Activated naive CD8-positive, alpha-beta T cell treated with anti-CD3 and anti-CD28 coated beads, Interleukin-2, amount 50 U/mL, for 24 hours (primary cell): ENCODE measurements around the gene TGFB1I1.
"Not testable (repeated sequence)": the region's sequence is repeated elsewhere in the genome, so short reads cannot be mapped to it uniquely, and the experiment has no call there.

Experiments
- ATAC-seq: fragments of 150-1000 bp; cut with Tn5 transposase; one replicate; pipeline ENCODE4 v1.10.0; 2021
- DNase-seq: peaks from one replicate; pipeline ENCODE4 v3.0.0; 2021
- H3K27ac Mint-ChIP-seq: one replicate; pipeline ENCODE4 v1.8.0; 2021; ENCODE audit warnings: mild to moderate bottlenecking, mixed read lengths
- H3K27me3 Mint-ChIP-seq: one replicate; pipeline ENCODE4 v1.8.0; 2021; ENCODE audit warnings: mixed read lengths
- H3K36me3 Mint-ChIP-seq: one replicate; pipeline ENCODE4 v1.8.0; 2021; ENCODE audit warnings: low read depth, mixed read lengths
- H3K4me1 Mint-ChIP-seq: one replicate; pipeline ENCODE4 v1.8.0; 2021; ENCODE audit warnings: mixed read lengths
- H3K4me3 Mint-ChIP-seq: one replicate; pipeline ENCODE4 v1.8.0; 2021; ENCODE audit warnings: mild to moderate bottlenecking, moderate library complexity, mixed read lengths
- H3K9me3 Mint-ChIP-seq: one replicate; pipeline ENCODE4 v1.8.0; 2021; ENCODE audit warnings: mixed read lengths

Gene TGFB1I1

DNA sequence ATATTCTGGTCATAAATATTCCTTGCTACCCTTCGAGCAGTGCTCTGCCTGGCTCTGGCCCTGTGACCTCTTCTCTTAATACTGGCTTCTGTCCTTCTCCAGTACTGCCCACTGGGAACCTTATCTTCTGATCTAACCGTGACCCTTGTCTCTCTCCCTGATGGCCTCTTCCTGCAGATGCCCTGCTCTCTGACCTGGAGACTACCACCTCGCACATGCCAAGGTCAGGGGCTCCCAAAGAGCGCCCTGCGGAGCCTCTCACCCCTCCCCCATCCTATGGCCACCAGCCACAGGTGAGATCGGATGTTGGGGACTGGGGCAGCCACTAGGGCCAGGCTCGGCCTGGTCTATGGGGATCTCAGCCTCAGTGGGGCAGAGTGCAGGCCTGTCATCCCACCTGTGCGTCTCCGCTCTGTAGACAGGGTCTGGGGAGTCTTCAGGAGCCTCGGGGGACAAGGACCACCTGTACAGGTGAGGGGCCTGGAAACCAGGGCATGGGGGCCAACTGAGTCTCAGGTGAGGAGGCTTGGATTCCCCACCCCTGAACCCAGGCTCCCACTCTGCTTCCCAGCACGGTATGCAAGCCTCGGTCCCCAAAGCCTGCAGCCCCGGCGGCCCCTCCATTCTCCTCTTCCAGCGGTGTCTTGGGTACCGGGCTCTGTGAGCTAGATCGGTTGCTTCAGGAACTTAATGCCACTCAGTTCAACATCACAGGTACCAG, 1.5 kb downstream of the TGFB1I1 start:
- ATAC-seq = no peak
- Mint-ChIP-seq H3K4me3 (no peak overlapping the region), H3K27ac (no peak overlapping the region), H3K27me3 (peaks cover 29% of the 10 kb centered on the region), H3K36me3 (no peaks in the 10 kb centered on the region), H3K9me3 (no peaks in the 10 kb centered on the region), H3K4me1 (peaks cover 25% of the 10 kb centered on the region)
- no peak for DNase-seq

DNA sequence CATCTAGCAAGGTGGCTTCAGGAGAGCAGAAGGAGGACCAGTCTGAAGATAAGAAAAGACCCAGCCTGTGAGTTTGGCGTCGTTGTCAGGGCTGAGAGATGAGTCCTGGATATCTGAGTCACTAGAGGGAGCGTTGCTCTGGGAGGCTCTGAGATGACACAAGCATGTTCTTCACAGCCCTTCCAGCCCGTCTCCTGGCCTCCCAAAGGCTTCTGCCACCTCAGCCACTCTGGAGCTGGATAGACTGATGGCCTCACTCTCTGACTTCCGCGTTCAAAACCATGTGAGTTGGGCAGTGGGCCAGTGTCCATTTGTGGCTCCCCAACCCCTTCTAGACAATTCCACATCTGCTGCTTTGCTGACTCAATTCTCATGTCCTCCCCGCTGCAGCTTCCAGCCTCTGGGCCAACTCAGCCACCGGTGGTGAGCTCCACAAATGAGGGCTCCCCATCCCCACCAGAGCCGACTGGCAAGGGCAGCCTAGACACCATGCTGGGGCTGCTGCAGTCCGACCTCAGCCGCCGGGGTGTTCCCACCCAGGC, 2.3 kb downstream of the TGFB1I1 start:
- ATAC-seq (no peak), DNase-seq (no peak)
- H3K4me1 Mint-ChIP-seq = peaks cover 25% of the 10 kb centered on the region
- H3K9me3 Mint-ChIP-seq = no peaks in the 10 kb centered on the region
- H3K36me3 Mint-ChIP-seq = no peaks in the 10 kb centered on the region
- no peak overlapping the region for H3K4me3 Mint-ChIP-seq
- peaks cover 29% of the 10 kb centered on the region for H3K27me3 Mint-ChIP-seq
- no peak overlapping the region for H3K27ac Mint-ChIP-seq

- Mint-ChIP-seq H3K36me3 (no peaks in the 10 kb centered on the region), H3K27ac (no peak overlapping the region), H3K4me1 (peaks cover 25% of the 10 kb centered on the region), H3K27me3 (peaks cover 29% of the 10 kb centered on the region), H3K9me3 (no peaks in the 10 kb centered on the region), H3K4me3 (no peak overlapping the region)
- ATAC-seq (no peak), DNase-seq (no peak)
Observed at GRCh38 chr16:31474773-31475738, 3.1 kb downstream of the TGFB1I1 start.

- H3K4me1 Mint-ChIP-seq = peaks cover 25% of the 10 kb centered on the region
- peak overlapping the region; percentile 74 for H3K4me3 Mint-ChIP-seq
- H3K27me3 Mint-ChIP-seq = peaks cover 29% of the 10 kb centered on the region
- ATAC-seq (no peak), DNase-seq (no peak)
- no peaks in the 10 kb centered on the region for H3K9me3 Mint-ChIP-seq
- H3K36me3 Mint-ChIP-seq = no peaks in the 10 kb centered on the region
- H3K27ac Mint-ChIP-seq = no peak overlapping the region
Observed at GRCh38 chr16:31475946-31476302, 4.0 kb downstream of the TGFB1I1 start.

GRCh38 chr16:31476303-31477219, 4.6 kb downstream of the TGFB1I1 start:
- H3K4me1 Mint-ChIP-seq = peaks cover 24% of the 10 kb centered on the region
- DNase-seq (peak; percentile 90), ATAC-seq (peak; percentile 80)
- H3K27me3 Mint-ChIP-seq = peaks cover 22% of the 10 kb centered on the region
- peak overlapping the region; percentile 74 for H3K4me3 Mint-ChIP-seq
- H3K27ac Mint-ChIP-seq = peak overlapping the region; percentile 22
- no peaks in the 10 kb centered on the region for H3K9me3 Mint-ChIP-seq
- H3K36me3 Mint-ChIP-seq = no peaks in the 10 kb centered on the region

DNA sequence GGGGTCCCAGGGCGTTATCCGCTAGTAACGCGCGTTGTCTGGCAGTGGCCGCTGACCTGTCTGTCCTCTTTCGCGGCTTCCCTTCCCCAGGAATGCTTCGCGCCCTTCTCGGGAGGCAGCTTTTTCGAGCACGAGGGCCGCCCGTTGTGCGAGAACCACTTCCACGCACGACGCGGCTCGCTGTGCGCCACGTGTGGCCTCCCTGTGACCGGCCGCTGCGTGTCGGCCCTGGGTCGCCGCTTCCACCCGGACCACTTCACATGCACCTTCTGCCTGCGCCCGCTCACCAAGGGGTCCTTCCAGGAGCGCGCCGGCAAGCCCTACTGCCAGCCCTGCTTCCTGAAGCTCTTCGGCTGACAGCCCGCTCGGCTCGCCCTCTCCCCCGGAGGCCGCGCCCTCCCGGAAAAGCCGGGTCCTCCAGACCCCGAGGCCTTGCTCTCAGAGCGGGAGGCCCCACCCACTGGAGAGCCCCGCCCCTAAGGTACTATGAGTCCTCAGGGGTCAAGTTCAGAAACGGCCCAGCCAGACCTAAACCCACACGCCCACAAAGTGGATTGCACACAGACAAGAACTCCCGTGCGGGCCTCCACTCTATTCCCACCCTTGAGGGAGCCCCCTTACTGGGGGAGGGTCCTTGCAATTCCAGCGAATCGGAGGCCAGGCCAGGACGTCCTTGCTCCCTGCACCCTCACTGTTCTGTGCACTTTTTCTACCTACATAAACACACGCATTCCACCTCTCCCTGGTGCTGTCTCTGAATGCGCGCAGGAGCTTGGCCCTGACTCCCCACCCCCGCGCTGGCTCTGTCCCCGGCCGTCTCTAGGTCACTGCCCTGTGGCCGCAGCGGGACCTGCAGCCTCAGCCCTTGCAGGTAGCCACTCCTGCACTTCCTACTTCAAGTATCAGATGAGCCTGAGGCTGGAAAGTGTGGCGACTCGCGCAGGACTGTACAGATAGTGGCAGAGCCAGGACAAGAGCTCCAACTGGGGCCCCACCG, 5.6 kb downstream of the TGFB1I1 start:
- Mint-ChIP-seq H3K36me3 (no peaks in the 10 kb centered on the region), H3K4me1 (peaks cover 22% of the 10 kb centered on the region), H3K27ac (no peak overlapping the region), H3K9me3 (no peaks in the 10 kb centered on the region), H3K4me3 (peak overlapping the region; percentile 74), H3K27me3 (peaks cover 17% of the 10 kb centered on the region)
- DNase-seq (peak; percentile 58), ATAC-seq (peak; percentile 40)

GRCh38 chr16:31478956-31479355, 7.0 kb downstream of the TGFB1I1 start:
- H3K9me3 Mint-ChIP-seq = no peaks in the 10 kb centered on the region
- H3K27me3 Mint-ChIP-seq = peaks cover 8% of the 10 kb centered on the region
- H3K4me1 Mint-ChIP-seq = peaks cover 18% of the 10 kb centered on the region
- no peak overlapping the region for H3K4me3 Mint-ChIP-seq
- H3K27ac Mint-ChIP-seq = no peak overlapping the region
- DNase-seq (no peak), ATAC-seq (no peak)
- no peaks in the 10 kb centered on the region for H3K36me3 Mint-ChIP-seq

DNA sequence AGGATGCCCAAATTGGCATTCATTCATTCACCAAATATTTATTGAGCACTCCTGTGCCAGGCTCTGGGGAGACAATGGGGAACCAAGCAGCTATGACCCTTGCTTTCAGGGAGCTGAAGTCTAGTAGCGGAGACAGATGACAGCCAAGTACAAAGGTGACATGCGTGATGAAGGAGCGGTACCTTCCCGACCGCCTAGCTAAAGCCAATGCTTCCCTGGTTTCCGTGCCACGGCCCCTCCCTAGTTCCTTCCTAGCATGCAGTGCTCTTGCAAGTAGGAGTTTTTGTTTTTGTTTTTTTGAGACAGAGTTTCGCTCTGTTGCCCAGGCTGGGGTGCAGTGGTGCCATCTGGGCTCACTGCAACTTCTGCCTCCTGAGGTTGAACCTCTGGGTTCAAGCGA, 7.8 kb downstream of the TGFB1I1 start:
- Mint-ChIP-seq H3K27ac (no peak overlapping the region), H3K9me3 (no peaks in the 10 kb centered on the region), H3K36me3 (no peaks in the 10 kb centered on the region), H3K27me3 (peaks cover 8% of the 10 kb centered on the region), H3K4me1 (peaks cover 18% of the 10 kb centered on the region), H3K4me3 (no peak overlapping the region)
- ATAC-seq (no peak), DNase-seq (no peak)

GRCh38 chr16:31480851-31481536, 9.0 kb downstream of the TGFB1I1 start:
- Mint-ChIP-seq H3K9me3 (no peaks in the 10 kb centered on the region), H3K4me1 (peaks cover 17% of the 10 kb centered on the region), H3K4me3 (no peak overlapping the region), H3K27ac (no peak overlapping the region), H3K27me3 (peaks cover 3% of the 10 kb centered on the region), H3K36me3 (no peaks in the 10 kb centered on the region)
- ATAC-seq (no peak), DNase-seq (no peak)

DNA sequence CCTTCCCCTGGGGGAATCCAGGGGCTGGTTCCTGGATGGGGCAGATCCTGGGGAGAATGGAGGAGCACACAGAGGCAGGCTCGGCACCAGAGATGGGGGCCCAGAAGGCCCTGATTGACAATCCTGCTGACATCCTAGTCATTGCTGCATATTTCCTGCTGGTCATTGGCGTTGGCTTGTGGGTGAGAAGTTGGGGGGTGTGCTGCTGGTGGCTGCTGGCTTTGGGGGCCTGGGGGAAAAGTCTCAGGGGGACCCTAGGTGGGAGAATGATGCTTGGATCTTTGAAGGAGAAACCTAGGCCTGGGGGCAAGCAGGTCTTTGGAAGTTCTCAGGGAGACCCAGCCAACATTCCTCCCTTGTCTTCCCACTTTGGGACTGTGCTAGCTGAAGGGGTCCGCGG, 11.1 kb downstream of the TGFB1I1 start, which contains the start of gene SLC5A2:
TSS of gene SLC5A2 (plus strand) at position 43 of the 400 bp plus-strand sequence. CDS start at position 57, 14 bp downstream.
- Mint-ChIP-seq H3K36me3 (no peaks in the 10 kb centered on the region), H3K27me3 (peaks cover 2% of the 10 kb centered on the region), H3K4me3 (no peak within 1 kb of the TSS), H3K4me1 (peaks cover 11% of the 10 kb centered on the region), H3K9me3 (no peaks in the 10 kb centered on the region), H3K27ac (no peak within 1 kb of the TSS)
- ATAC-seq = no peak
- no peak for DNase-seq

DNA sequence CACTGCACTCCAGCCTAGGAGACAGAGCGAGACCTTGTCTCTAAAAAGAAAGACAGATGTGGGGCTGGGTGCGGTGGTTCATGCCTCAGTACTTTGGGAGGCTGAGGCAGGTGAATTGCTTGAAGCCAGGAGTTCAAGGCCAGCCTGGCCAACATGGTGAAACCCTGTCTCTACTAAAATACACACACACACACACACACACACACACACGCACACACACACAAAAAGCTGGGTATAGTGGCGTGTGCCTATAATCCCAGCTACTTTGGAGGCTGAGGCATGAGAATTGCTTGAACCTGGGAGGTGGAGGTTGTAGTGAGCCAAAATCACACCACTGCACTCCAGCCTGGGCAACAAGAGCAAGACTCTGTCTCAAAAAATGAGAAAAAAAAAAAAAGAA, 12.1 kb downstream of the TGFB1I1 start:
- DNase-seq, H3K4me3 Mint-ChIP-seq, H3K27ac Mint-ChIP-seq, ATAC-seq, H3K4me1 Mint-ChIP-seq, H3K9me3 Mint-ChIP-seq, H3K36me3 Mint-ChIP-seq, H3K27me3 Mint-ChIP-seq: not testable (repeated sequence)

DNA sequence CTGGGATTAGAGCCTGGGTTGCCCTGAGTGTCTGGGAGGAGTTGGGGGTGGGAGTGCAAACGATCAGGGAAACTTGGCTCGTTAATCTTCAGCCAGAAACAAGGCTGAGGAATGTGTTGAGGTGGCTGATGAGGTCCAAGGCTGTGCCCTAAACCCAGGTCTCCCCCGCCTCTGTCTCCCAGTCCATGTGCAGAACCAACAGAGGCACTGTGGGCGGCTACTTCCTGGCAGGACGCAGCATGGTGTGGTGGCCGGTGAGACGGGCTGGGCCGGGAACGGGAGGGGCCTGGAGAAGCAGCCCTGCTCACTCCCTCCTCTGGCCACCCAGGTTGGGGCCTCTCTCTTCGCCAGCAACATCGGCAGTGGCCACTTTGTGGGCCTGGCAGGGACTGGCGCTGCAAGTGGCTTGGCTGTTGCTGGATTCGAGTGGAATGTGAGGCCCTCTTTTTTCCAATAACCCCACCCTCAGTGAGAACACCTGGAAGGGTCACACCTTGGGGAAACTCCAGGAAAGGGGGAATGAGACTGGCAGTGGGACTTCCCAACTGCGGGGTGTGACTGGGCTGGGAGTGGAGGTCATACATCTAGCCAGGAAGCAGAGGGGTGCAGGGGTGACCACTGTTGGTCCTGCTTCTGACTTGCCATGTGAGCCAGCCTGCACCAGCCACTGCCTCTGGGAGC, 12.7 kb downstream of the TGFB1I1 start:
- H3K27ac Mint-ChIP-seq = no peak overlapping the region
- no peaks in the 10 kb centered on the region for H3K9me3 Mint-ChIP-seq
- ATAC-seq (no peak), DNase-seq (no peak)
- H3K36me3 Mint-ChIP-seq = no peaks in the 10 kb centered on the region
- H3K27me3 Mint-ChIP-seq = peaks cover 2% of the 10 kb centered on the region
- H3K4me1 Mint-ChIP-seq = peaks cover 8% of the 10 kb centered on the region
- no peak overlapping the region for H3K4me3 Mint-ChIP-seq
